SJCRH30 (cell line): ENCODE measurements around the gene CRTC1. TPM values are rescaled to one million over a fixed set of nuclear protein-coding genes. Genes with fewer than 3 reads are reported as not detected.

ENCODE experiments used
- DNase-seq, 2 experiments: peaks; one replicate each; pipeline ENCODE4 v3.0.0-alpha.2; 2015 to 2020
- H3K27ac ChIP-seq: fragments of 250-450 bp; sonication (Bioruptor Pico); 2 replicates; pipeline ENCODE4 v1.5.1; 2020; ENCODE audit warnings: mild to moderate bottlenecking, moderate library complexity
- H3K27me3 ChIP-seq: fragments of 250-450 bp; sonication (Bioruptor Pico); 2 replicates; pipeline ENCODE4 v1.5.1; 2020; ENCODE audit warnings: mild to moderate bottlenecking, moderate library complexity
- H3K36me3 ChIP-seq: fragments of 250-450 bp; sonication (Bioruptor Pico); 2 replicates; pipeline ENCODE4 v1.5.1; 2020; ENCODE audit warnings: mild to moderate bottlenecking, moderate library complexity
- H3K4me1 ChIP-seq: fragments of 250-450 bp; sonication (Bioruptor Pico); 2 replicates; pipeline ENCODE4 v1.5.1; 2020; ENCODE audit warnings: mild to moderate bottlenecking, moderate library complexity
- H3K4me3 ChIP-seq: fragments of 250-450 bp; sonication (Bioruptor Pico); 2 replicates; pipeline ENCODE4 v1.5.1; 2020; ENCODE audit warnings: mild to moderate bottlenecking, moderate library complexity
- H3K9me3 ChIP-seq: fragments of 250-450 bp; sonication (Bioruptor Pico); replicated peaks from 2 replicates; pipeline ENCODE4 v1.5.1; 2020; ENCODE audit warnings: mild to moderate bottlenecking, moderate library complexity
- total RNA-seq: library from RNA; depleted of rRNA; stranded (reverse); fragments of >200 nt; shearing (Covaris generic); gene quantifications from 2 replicates; pipeline ENCODE4 v1.2.3, GENCODE V29; 2014

CRTC1 gene
- total RNA-seq, 1 experiment from 2014 or later, result 3.5 TPM

GRCh38 chr19:18745012-18745735, 61.7 kb downstream of the CRTC1 start:
- no peak overlapping the region for H3K27ac ChIP-seq
- DNase-seq, result no peak
- H3K36me3 ChIP-seq, result no peaks in the 10 kb centered on the region
- H3K4me3 ChIP-seq, result no peak overlapping the region
- H3K4me1 ChIP-seq, result peaks cover 36% of the 10 kb centered on the region
- no peaks in the 10 kb centered on the region for H3K27me3 ChIP-seq
- H3K9me3 ChIP-seq, result no peaks in the 10 kb centered on the region

GRCh38 chr19:18745931-18746330, 62.5 kb downstream of the CRTC1 start:
- H3K27ac ChIP-seq, result no peak overlapping the region
- DNase-seq, result no peak
- no peaks in the 10 kb centered on the region for H3K27me3 ChIP-seq
- H3K9me3 ChIP-seq, result no peaks in the 10 kb centered on the region
- H3K4me1 ChIP-seq, result peaks cover 36% of the 10 kb centered on the region
- H3K4me3 ChIP-seq, result no peak overlapping the region
- no peaks in the 10 kb centered on the region for H3K36me3 ChIP-seq

- H3K4me3 ChIP-seq, result no peak overlapping the region
- DNase-seq, result peak; percentile 50 to 54
Measured at GRCh38 chr19:18746401-18747325, 63.2 kb downstream of the CRTC1 start.

DNA sequence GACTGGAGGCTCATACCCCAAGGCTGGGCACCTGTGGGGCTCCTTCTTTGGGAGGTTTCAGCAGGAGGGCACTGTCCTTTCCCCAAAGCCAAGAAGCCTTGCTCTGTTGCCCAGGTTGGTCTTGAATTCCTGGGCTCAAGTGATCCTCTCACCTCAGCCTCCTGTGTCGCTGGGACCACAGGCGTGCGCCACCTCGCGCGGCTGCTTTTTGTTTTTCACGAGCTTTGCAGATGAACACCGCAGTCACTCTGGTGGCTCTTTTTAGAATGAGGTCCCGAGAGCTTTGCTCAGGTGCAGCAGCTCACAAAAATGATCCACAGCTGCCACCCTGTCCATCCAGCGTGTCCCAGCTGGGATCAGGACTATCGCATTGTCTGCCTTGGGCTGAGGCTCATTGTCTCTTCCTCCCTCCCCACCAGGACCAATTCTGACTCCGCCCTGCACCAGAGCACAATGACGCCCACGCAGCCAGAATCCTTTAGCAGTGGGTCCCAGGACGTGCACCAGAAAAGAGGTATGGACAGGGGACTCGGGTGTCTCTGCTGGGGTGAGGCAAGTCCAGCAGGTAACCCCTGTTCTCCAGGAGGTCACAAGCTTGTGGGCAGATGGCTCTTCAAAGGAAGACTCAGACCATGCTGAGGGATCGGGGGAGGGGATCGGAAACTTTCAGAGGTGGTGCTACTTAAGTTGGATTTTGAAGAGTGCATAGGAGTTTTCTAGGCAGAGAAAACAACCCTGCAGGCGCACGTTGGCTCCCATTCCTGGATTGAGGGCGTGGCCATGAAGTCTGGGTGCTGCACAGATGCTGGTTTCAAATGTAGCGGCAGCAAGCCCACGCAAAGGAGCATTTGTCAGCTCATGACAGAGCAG, 66.1 kb downstream of the CRTC1 start:
- Histone ChIP-seq H3K4me3 (no peak overlapping the region), H3K36me3 (peaks cover 3% of the 10 kb centered on the region; the same call in 1 of the 2 replicates), H3K27me3 (no peaks in the 10 kb centered on the region), H3K4me1 (peaks cover 6% of the 10 kb centered on the region; the same call in 1 of the 2 replicates), H3K27ac (no peak overlapping the region), H3K9me3 (no peaks in the 10 kb centered on the region)
- DNase-seq, result no peak

More at GRCh38 chr19:18746401-18747325, 63.2 kb downstream of the CRTC1 start:
- no peaks in the 10 kb centered on the region for H3K27me3 ChIP-seq
- H3K27ac ChIP-seq, result no peak overlapping the region
- H3K4me1 ChIP-seq, result peaks cover 34% of the 10 kb centered on the region
- no peaks in the 10 kb centered on the region for H3K9me3 ChIP-seq
- H3K36me3 ChIP-seq, result no peaks in the 10 kb centered on the region

DNA sequence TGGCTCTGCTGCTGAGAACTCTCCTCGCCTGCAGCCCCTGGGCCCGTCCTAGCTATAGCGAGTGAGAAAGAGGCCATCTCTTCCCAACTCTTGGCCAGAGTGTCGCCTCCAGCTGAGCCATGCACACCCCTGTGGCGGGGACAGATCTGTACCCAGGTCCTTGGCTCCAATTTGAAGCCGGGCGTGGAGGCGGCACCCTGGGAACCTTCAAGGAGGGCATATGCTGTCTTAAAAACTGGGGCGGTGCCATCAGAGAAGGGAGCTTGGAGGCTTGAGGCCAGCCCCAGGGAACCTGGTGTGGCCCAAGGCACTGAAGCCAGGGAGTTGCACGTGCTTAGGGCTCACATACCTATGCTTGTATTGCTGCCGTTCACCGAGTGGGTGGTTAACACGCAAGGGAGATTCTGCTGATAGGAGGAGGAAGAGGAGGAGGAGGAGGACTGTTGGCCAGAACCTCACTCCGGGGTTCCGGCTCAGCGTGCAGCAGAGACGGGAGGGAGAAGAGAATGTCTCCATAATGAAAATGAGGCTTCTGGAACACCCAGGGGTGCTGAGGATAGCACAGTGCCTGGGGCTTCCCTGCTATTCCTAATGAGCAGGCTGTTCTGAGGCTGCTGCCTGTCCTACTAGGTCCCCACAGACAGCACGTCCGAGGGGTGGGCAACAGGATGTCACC, 67.0 kb downstream of the CRTC1 start:
- no peak for DNase-seq
- Histone ChIP-seq H3K27ac (no peak overlapping the region), H3K9me3 (no peaks in the 10 kb centered on the region), H3K4me3 (no peak overlapping the region), H3K27me3 (no peaks in the 10 kb centered on the region), H3K4me1 (peaks cover 6% of the 10 kb centered on the region; the same call in 1 of the 2 replicates), H3K36me3 (peaks cover 3% of the 10 kb centered on the region; the same call in 1 of the 2 replicates)

DNA sequence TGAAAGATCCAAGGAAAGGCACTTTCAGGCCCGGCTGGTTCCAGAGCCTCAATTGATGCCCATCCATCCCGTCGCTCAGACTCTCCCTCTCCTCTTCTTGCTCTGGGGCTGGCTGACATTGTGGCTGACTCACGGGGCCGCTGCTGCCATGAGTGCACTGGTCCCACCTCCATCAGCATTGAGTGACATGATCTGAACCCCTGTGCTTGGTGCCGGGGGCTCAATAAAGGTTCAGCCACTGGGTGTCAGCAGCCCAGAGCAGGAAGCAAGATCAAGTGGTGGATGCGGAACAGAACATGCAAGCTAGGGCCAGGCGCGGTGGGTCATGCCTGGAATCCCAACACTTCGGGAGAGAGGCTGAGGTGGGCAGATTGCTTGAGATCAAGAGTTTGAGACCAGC, 68.1 kb downstream of the CRTC1 start:
- no peak overlapping the region for H3K27ac ChIP-seq
- DNase-seq, result no peak
- H3K36me3 ChIP-seq, result peaks cover 3% of the 10 kb centered on the region; the same call in 1 of the 2 replicates
- peaks cover 4% of the 10 kb centered on the region; the same call in 1 of the 2 replicates for H3K4me1 ChIP-seq
- no peak overlapping the region for H3K4me3 ChIP-seq
- H3K27me3 ChIP-seq, result no peaks in the 10 kb centered on the region
- H3K9me3 ChIP-seq, result no peaks in the 10 kb centered on the region

- H3K27me3 ChIP-seq, result no peaks in the 10 kb centered on the region
- no peak overlapping the region for H3K27ac ChIP-seq
- H3K4me3 ChIP-seq, result no peak overlapping the region
- H3K9me3 ChIP-seq, result no peaks in the 10 kb centered on the region
- H3K4me1 ChIP-seq, result no peaks in the 10 kb centered on the region
- DNase-seq, result no peak
- H3K36me3 ChIP-seq, result peaks cover 3% of the 10 kb centered on the region; the same call in 1 of the 2 replicates
Measured at GRCh38 chr19:18754501-18754900, 71.0 kb downstream of the CRTC1 start.

DNA sequence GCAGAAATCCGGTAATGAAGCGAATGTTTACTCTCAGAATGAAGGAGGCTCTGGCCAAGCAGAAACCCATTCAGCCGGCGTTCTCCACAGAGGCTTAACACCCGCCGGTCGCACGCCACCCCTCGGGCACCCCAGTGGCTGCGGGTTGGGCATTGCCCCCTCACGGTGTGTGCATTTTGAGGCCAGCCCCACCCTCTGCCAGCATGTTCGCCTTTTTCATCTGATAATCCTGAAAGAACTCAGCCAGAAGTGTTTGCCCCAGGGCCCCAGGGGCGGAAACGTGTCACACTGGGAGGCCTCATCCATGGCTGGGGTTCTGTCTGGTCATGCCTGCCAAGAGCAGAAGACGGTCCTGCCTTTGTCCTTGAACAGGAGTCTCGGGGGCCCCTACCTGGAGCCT, 73.4 kb downstream of the CRTC1 start:
- peaks cover 5% of the 10 kb centered on the region; the same call in 1 of the 2 replicates for H3K4me1 ChIP-seq
- H3K27ac ChIP-seq, result no peak overlapping the region
- no peak overlapping the region for H3K4me3 ChIP-seq
- peaks cover 3% of the 10 kb centered on the region; the same call in 1 of the 2 replicates for H3K36me3 ChIP-seq
- H3K27me3 ChIP-seq, result no peaks in the 10 kb centered on the region
- no peak for DNase-seq
- no peaks in the 10 kb centered on the region for H3K9me3 ChIP-seq

- Histone ChIP-seq H3K27ac (no peak overlapping the region), H3K4me1 (peaks cover 31% of the 10 kb centered on the region), H3K9me3 (no peaks in the 10 kb centered on the region), H3K4me3 (no peak overlapping the region), H3K27me3 (no peaks in the 10 kb centered on the region), H3K36me3 (no peaks in the 10 kb centered on the region)
- DNase-seq, result no peak
Measured at GRCh38 chr19:18759304-18759994, 76.0 kb downstream of the CRTC1 start.

DNA sequence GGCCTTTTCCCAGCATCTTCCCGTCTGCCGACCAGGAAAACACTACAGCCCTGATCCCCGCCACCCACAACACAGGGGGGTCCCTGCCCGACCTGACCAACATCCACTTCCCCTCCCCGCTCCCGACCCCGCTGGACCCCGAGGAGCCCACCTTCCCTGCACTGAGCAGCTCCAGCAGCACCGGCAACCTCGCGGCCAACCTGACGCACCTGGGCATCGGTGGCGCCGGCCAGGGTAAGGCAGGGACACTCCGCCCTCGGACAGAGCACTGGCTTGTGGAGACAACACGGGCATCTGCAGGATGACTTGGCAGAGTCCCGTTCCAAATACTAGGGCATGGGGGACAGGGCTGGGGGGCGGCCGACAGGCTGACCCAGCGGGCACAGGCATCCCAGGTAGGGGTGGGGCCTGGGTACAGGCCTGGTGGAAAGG, 76.5 kb downstream of the CRTC1 start:
- no peaks in the 10 kb centered on the region for H3K36me3 ChIP-seq
- no peak overlapping the region for H3K27ac ChIP-seq
- no peak for DNase-seq
- no peaks in the 10 kb centered on the region for H3K9me3 ChIP-seq
- H3K4me1 ChIP-seq, result peaks cover 36% of the 10 kb centered on the region
- no peaks in the 10 kb centered on the region for H3K27me3 ChIP-seq
- no peak overlapping the region for H3K4me3 ChIP-seq

DNA sequence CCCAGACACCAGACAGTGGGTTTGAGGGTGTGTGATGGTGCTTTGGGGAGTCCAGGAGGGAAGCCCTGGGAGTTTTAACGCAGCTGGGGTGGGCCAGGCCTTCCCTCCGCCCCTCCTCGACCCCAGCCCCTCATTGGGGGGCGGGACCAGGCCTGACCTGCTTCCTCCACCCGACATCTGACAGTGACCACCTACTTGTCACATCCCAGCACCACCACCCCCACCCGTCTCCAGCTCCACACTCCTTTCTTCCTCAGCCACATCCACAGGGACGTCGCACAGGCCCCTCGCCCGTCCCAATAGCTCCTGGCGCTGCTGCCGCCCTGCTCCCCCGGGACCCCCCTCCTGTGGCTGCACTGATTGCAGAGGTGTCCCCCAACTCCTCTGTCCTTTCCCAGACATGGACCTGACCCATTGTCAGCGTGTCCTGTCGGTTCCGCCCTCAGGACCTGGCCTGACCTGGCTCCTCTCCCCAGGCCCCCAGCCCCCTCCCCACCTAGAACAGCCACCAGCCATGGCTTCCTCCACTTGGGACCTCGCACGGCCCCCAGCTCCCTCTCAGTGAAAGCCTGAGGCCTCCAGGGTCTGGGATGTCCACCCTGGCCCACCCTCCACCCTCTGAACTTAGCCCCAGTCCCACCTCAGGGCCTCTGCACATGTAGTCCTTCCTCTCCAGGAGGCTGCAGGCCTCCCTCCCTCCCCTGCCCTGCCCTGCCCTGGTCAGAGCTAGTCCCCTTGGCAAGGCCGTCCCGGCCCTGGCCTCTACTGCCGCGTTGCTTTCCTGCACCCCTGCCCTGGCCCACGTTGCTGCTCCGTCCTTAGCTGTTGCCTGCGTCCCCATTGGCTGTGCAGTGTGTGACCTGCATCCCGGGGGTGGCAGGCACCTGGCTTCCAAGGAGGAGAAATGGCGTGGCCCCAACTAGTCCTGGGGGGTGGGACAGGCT, 77.2 kb downstream of the CRTC1 start:
- DNase-seq, result no peak
- Histone ChIP-seq H3K4me1 (peaks cover 40% of the 10 kb centered on the region), H3K27ac (no peak overlapping the region)

DNA sequence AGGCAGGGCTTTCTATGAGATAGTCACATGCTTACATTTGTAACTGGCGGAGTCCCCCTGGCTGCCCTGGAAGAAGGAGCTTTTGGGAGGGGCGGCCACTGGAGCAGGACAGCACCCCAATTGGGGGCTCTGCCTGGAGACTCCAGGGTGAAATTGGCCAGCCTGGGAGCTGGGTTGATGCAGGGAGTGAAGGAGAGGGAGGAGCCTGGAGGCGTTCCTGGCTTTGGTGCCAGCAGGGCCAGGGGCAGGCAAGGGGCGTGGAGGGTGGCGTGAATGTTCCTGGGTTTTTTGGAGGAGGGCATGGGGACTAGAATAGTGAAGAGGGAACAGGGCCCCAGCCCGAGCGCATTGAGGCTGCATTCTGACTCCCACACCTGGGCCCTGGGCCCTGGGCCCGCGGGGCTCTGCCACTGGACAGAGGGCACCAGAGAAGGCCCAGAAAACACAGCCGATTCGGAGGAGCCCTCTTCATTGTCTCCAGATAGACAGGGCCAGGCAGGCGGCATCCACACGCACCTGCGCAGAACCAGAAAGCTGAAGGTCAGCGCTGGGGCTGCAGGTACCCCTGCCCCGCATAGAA, 78.1 kb downstream of the CRTC1 start:
- Histone ChIP-seq H3K4me1 (peaks cover 40% of the 10 kb centered on the region), H3K9me3 (no peaks in the 10 kb centered on the region), H3K27ac (no peak overlapping the region), H3K27me3 (no peaks in the 10 kb centered on the region), H3K36me3 (no peaks in the 10 kb centered on the region), H3K4me3 (no peak overlapping the region)
- DNase-seq, result no peak

More for the DNA sequence above, 77.2 kb downstream of the CRTC1 start:
- Histone ChIP-seq H3K9me3 (no peaks in the 10 kb centered on the region), H3K36me3 (no peaks in the 10 kb centered on the region), H3K27me3 (no peaks in the 10 kb centered on the region), H3K4me3 (no peak overlapping the region)
